ENCODE measurements around the gene IL17RC.
"Not testable (repeated sequence)": the region's sequence is repeated elsewhere in the genome, so short reads cannot be mapped to it uniquely, and the experiment has no call there.

IL17RC gene

GRCh38 chr3:9916734-9917680, at the start of gene IL17RC:
IL17RC (plus strand) TSS chr3:9917098; CDS start chr3:9917316, 218 bp downstream.
- peak; percentile 34 for DNase-seq

- DNase-seq = no peak
Observed at GRCh38 chr3:9867106-9867505, 49.8 kb upstream of the IL17RC start.

- no peak for DNase-seq
Observed at GRCh38 chr3:9869955-9870354, 46.9 kb upstream of the IL17RC start.

GRCh38 chr3:9870978-9871377, 45.9 kb upstream of the IL17RC start:
- no peak for DNase-seq

- not testable (repeated sequence) for DNase-seq
Observed at GRCh38 chr3:9872067-9872466, 44.8 kb upstream of the IL17RC start.

- DNase-seq = no peak
Observed at GRCh38 chr3:9875448-9875847, 41.5 kb upstream of the IL17RC start.

- DNase-seq = not testable (repeated sequence)
Observed at GRCh38 chr3:9876255-9876654, 40.6 kb upstream of the IL17RC start.

- DNase-seq = no peak
Observed at GRCh38 chr3:9876991-9877390, 39.9 kb upstream of the IL17RC start.

GRCh38 chr3:9878700-9879099, 38.2 kb upstream of the IL17RC start:
- DNase-seq = no peak

- DNase-seq = no peak
Observed at GRCh38 chr3:9879830-9880549, 36.9 kb upstream of the IL17RC start, which contains the start of gene CIDEC. CIDEC (minus strand) TSS chr3:9880253; CDS start chr3:9878486, 1,767 bp downstream.

- no peak for DNase-seq
Observed at GRCh38 chr3:9881441-9881840, 35.5 kb upstream of the IL17RC start.

- DNase-seq = no peak
Observed at GRCh38 chr3:9883706-9884554, 33.0 kb upstream of the IL17RC start.

GRCh38 chr3:9884555-9885165, 32.2 kb upstream of the IL17RC start:
- no peak for DNase-seq

- no peak for DNase-seq
Observed at GRCh38 chr3:9886328-9886727, 30.6 kb upstream of the IL17RC start.

GRCh38 chr3:9887480-9887879, 29.4 kb upstream of the IL17RC start:
- no peak for DNase-seq

- DNase-seq = no peak
Observed at GRCh38 chr3:9888540-9888939, 28.4 kb upstream of the IL17RC start.

GRCh38 chr3:9889405-9889804, 27.5 kb upstream of the IL17RC start:
- DNase-seq = no peak

GRCh38 chr3:9890249-9891071, 26.4 kb upstream of the IL17RC start, which contains the start of gene JAGN1:
JAGN1 (plus strand) TSS chr3:9890610; CDS start chr3:9890723, 113 bp downstream.
- peak; percentile 91 for DNase-seq

- no peak for DNase-seq
Observed at GRCh38 chr3:9891072-9891622, 25.8 kb upstream of the IL17RC start.

- DNase-seq = no peak
Observed at GRCh38 chr3:9893739-9894138, 23.2 kb upstream of the IL17RC start.

GRCh38 chr3:9895715-9896114, 21.2 kb upstream of the IL17RC start:
- DNase-seq = not testable (repeated sequence)
